Testis (tissue), 2 donors: ENCODE measurements around the gene PAFAH1B1.

ENCODE experiments used
- CTCF ChIP-seq, 3 experiments: fragments of 450-650 bp in 2 of 3; fragments of 200-600 bp in 1 of 3; sonication (generic) in 1 of 3; IDR thresholded peaks; one replicate each; pipeline ENCODE4 v1.5.1; 2016 to 2019; ENCODE audit warnings: antibody characterized with exemption in 3 of 3, mild to moderate bottlenecking in 2 of 3, moderate library complexity in 1 of 3
- POLR2A ChIP-seq: fragments of 450-650 bp; IDR thresholded peaks from one replicate; pipeline ENCODE4 v1.6.1; 2017; ENCODE audit warnings: antibody characterized with exemption, mild to moderate bottlenecking, moderate library complexity

GRCh38 chr17:2602597-2603017 is 9.2 kb downstream of the PAFAH1B1 start:
- TF ChIP-seq CTCF (IDR thresholded peaks at IDR 0.05) = no peak
- no peak for TF ChIP-seq POLR2A
